GM18870 (cell line): ENCODE measurements around the gene TSPAN11.

Source experiments
- ATAC-seq: cut with Tn5 transposase; IDR thresholded peaks from one replicate; pipeline ENCODE4 v1.9.1; 2021; ENCODE audit warnings: moderate library complexity; ENCODE audit not compliant: unreplicated experiment

TSPAN11 gene

GRCh38 chr12:31037931-31038330 is 111.4 kb downstream of the TSPAN11 start:
- no peak for ATAC-seq

GRCh38 chr12:31041033-31041564 is 114.6 kb downstream of the TSPAN11 start:
- ATAC-seq = no peak
